Sigmoid colon (tissue), 7 donors: ENCODE measurements around the gene MPPED1. TPM values are rescaled to one million over a fixed set of nuclear protein-coding genes. Genes with fewer than 3 reads are reported as not detected.

Source experiments
- DNase-seq: peaks from one replicate; pipeline ENCODE4 v3.0.0-alpha.2; 2019
- H3K27ac ChIP-seq, 4 donors: fragments of 200-600 bp; sonication (generic); one replicate each; pipeline ENCODE4 v1.5.1; 2016 to 2019; ENCODE audit warnings: mild to moderate bottlenecking in 1 of 4
- H3K27me3 ChIP-seq, 3 donors: fragments of 200-600 bp; sonication (generic); one replicate each; pipeline ENCODE4 v1.5.1; 2019; ENCODE audit warnings: mild to moderate bottlenecking in 1 of 3
- H3K36me3 ChIP-seq, 4 donors: fragments of 200-600 bp; sonication (generic); one replicate each; pipeline ENCODE4 v1.5.1; 2016 to 2019
- H3K4me1 ChIP-seq, 4 donors: fragments of 200-600 bp; sonication (generic); one replicate each; pipeline ENCODE4 v1.5.1; 2017 to 2019
- H3K4me3 ChIP-seq, 4 donors: fragments of 200-600 bp; sonication (generic); one replicate each; pipeline ENCODE4 v1.5.1; 2017 to 2019; ENCODE audit warnings: mild to moderate bottlenecking in 2 of 4, moderate library complexity in 1 of 4
- H3K9me3 ChIP-seq, 4 donors: fragments of 200-600 bp in 3 of 4; sonication (generic) in 3 of 4; one replicate each; pipeline versions ENCODE4 v1.5.1 to v1.6.1; 2013 to 2019
- EP300 ChIP-seq, 4 donors: sonication (generic); formaldehyde crosslinking; IDR thresholded peaks; one replicate each; pipeline ENCODE4 v1.6.1; 2017; ENCODE audit warnings: antibody characterized with exemption in 4 of 4
- POLR2A ChIP-seq, 2 donors: fragments of 450-650 bp; IDR thresholded peaks; one replicate each; pipeline ENCODE4 v1.6.1; 2016; ENCODE audit warnings: antibody characterized with exemption in 2 of 2, mild to moderate bottlenecking in 2 of 2, moderate library complexity in 2 of 2
- POLR2AphosphoS5 ChIP-seq, 4 donors: sonication (generic); formaldehyde crosslinking; IDR thresholded peaks; one replicate each; pipeline ENCODE4 v1.6.1; 2017; ENCODE audit warnings: antibody characterized with exemption in 4 of 4
- WGBS, 2 donors: extraction: QIAGEN DNeasy Blood & Tissue Kit; methylation state at CpG; one replicate each; pipeline ENCODE4 v1.1.7; 2013; 5-methylcytosine and 5-hydroxymethylcytosine counted together
- intact Hi-C: fragments of 100-400 bp; cut with DNase I; formaldehyde crosslinking; loops from one replicate; pipeline ENCODE4 v1.15.1; 2023
- polyA plus RNA-seq, 3 donors: library from polyadenylated mRNA; stranded (reverse); fragments of 200-250 nt; gene quantifications; one replicate each; pipeline ENCODE4 v1.2.3, GENCODE V29; 2013
- total RNA-seq, 4 donors: library from RNA; depleted of rRNA; stranded (reverse); fragments of >200 nt; gene quantifications; one replicate each; pipeline ENCODE4 v1.1.0, GENCODE V29; 2016
- TF ChIP-seq, protein P1 (sequence below), 4 experiments: fragments of 450-650 bp in 3 of 4; fragments of 200-600 bp in 1 of 4; IDR thresholded peaks; one replicate each; pipeline ENCODE4 v1.5.1; 2016 to 2019; ENCODE audit warnings: antibody characterized with exemption in 4 of 4, mild to moderate bottlenecking in 3 of 4, moderate library complexity in 2 of 4
- donor health status: healthy with polysubstance abuse.
- donor health status: Bipolar disorder and iron deficiency.
- donor health status: healthy.

MPPED1 gene
- total and polyA plus RNA-seq, 7 donors, result not detected

DNA sequence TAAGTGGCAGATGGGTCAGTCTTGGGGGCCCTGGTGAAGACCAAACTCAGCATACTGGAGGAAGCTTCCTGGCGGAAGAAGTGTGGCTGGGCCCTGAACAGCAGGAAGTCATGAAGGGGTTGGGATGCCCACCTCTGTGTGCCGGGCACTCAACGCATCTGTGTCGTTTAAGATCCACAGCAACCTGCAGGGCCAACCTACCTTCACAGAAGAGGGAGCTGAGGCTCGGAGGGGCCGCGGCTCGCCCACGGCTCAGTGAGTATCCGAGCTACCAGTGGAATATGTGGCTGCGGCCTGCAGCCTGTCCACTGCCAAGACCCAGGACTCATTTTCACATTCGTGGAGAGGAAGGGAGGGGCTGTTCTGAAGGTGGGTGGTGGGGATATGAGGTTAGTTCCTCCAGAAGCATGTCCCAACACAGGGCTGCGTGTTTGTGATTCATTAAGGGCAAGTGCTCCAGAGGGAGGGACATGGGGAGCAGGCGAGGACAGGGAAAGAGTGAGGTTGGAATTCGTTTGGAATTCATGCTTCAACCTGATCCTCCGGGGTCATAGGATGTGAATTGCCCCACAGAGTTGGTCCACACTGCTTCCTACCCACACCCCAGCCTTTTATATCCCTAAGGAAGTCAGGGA, 99.6 kb downstream of the MPPED1 start:
- intact Hi-C loops, result no loop called here
- no peak for DNase-seq
- Histone ChIP-seq H3K4me1 (no peaks in the 10 kb centered on the region), H3K27me3 (peaks cover 0 to 9% (median 0%) of the 10 kb centered on the region in 3 donors), H3K9me3 (no peaks in the 10 kb centered on the region), H3K27ac (no peak overlapping the region), H3K4me3 (no peak overlapping the region), H3K36me3 (no peaks in the 10 kb centered on the region)
- WGBS, 2 donors, result 76 to 82% methylated on average over 16 of the region's 16 CpGs
- TF ChIP-seq EP300 (IDR thresholded peaks at IDR 0.05) (no peak), POLR2A (IDR thresholded peaks at IDR 0.05) (no peak), POLR2AphosphoS5 (IDR thresholded peaks at IDR 0.05) (no peak)
- TF ChIP-seq, protein P1, sequence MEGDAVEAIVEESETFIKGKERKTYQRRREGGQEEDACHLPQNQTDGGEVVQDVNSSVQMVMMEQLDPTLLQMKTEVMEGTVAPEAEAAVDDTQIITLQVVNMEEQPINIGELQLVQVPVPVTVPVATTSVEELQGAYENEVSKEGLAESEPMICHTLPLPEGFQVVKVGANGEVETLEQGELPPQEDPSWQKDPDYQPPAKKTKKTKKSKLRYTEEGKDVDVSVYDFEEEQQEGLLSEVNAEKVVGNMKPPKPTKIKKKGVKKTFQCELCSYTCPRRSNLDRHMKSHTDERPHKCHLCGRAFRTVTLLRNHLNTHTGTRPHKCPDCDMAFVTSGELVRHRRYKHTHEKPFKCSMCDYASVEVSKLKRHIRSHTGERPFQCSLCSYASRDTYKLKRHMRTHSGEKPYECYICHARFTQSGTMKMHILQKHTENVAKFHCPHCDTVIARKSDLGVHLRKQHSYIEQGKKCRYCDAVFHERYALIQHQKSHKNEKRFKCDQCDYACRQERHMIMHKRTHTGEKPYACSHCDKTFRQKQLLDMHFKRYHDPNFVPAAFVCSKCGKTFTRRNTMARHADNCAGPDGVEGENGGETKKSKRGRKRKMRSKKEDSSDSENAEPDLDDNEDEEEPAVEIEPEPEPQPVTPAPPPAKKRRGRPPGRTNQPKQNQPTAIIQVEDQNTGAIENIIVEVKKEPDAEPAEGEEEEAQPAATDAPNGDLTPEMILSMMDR (IDR thresholded peaks at IDR 0.05), result no peak

- H3K4me3 ChIP-seq, result no peak overlapping the region
- WGBS, 2 donors, result 69 to 80% methylated on average over 8 of the region's 8 CpGs
- no peaks in the 10 kb centered on the region for H3K9me3 ChIP-seq
- H3K27me3 ChIP-seq, result peaks cover 0 to 14% (median 0%) of the 10 kb centered on the region in 3 donors
- TF ChIP-seq EP300 (IDR thresholded peaks at IDR 0.05) (no peak), POLR2A (IDR thresholded peaks at IDR 0.05) (no peak), POLR2AphosphoS5 (IDR thresholded peaks at IDR 0.05) (no peak)
- TF ChIP-seq, protein P1 (IDR thresholded peaks at IDR 0.05), result no peak
- no peak for DNase-seq
- no peaks in the 10 kb centered on the region for H3K4me1 ChIP-seq
- no peak overlapping the region for H3K27ac ChIP-seq
- H3K36me3 ChIP-seq, result no peaks in the 10 kb centered on the region
- intact Hi-C loops, result no loop called here
Observed at GRCh38 chr22:43512279-43512678, 100.5 kb downstream of the MPPED1 start.

GRCh38 chr22:43514476-43515157, 102.8 kb downstream of the MPPED1 start:
- WGBS, 2 donors, result 84 to 86% methylated on average over 31 of the region's 31 CpGs
- TF ChIP-seq POLR2AphosphoS5 (IDR thresholded peaks at IDR 0.05), result no peak
- TF ChIP-seq, protein P1 (IDR thresholded peaks at IDR 0.05), result no peak
- no peak for TF ChIP-seq POLR2A (IDR thresholded peaks at IDR 0.05)
- no peak for TF ChIP-seq EP300 (IDR thresholded peaks at IDR 0.05)
- Histone ChIP-seq H3K9me3 (no peaks in the 10 kb centered on the region), H3K4me3 (no peak overlapping the region), H3K4me1 (no peaks in the 10 kb centered on the region), H3K27ac (no peak overlapping the region), H3K36me3 (no peaks in the 10 kb centered on the region), H3K27me3 (peaks cover 0 to 20% (median 0%) of the 10 kb centered on the region in 3 donors)
- intact Hi-C loops, result no loop called here
- no peak for DNase-seq

GRCh38 chr22:43515411-43515810, 103.6 kb downstream of the MPPED1 start:
- Histone ChIP-seq H3K9me3 (no peaks in the 10 kb centered on the region), H3K27me3 (peaks cover 0 to 28% (median 0%) of the 10 kb centered on the region in 3 donors), H3K4me3 (no peak overlapping the region), H3K36me3 (no peaks in the 10 kb centered on the region), H3K27ac (no peak overlapping the region), H3K4me1 (no peaks in the 10 kb centered on the region)
- WGBS, 2 donors, result 85 to 88% methylated on average over 8 of the region's 8 CpGs
- TF ChIP-seq POLR2AphosphoS5 (IDR thresholded peaks at IDR 0.05), result no peak
- TF ChIP-seq, protein P1 (IDR thresholded peaks at IDR 0.05), result no peak
- TF ChIP-seq POLR2A (IDR thresholded peaks at IDR 0.05), result no peak
- no peak for TF ChIP-seq EP300 (IDR thresholded peaks at IDR 0.05)
- DNase-seq, result no peak
- intact Hi-C loops, result no loop called here
